ENCODE results near the gene MOSPD3. TPM values are rescaled to one million over a fixed set of nuclear protein-coding genes. Genes with fewer than 3 reads are reported as not detected.

The MOSPD3 gene
- total and polyA plus RNA-seq, 2 of the 13 experiments (the other 11 are each of a cell fraction or from before 2014, with no cell fraction given) = 7.6 to 8.8 TPM

DNA sequence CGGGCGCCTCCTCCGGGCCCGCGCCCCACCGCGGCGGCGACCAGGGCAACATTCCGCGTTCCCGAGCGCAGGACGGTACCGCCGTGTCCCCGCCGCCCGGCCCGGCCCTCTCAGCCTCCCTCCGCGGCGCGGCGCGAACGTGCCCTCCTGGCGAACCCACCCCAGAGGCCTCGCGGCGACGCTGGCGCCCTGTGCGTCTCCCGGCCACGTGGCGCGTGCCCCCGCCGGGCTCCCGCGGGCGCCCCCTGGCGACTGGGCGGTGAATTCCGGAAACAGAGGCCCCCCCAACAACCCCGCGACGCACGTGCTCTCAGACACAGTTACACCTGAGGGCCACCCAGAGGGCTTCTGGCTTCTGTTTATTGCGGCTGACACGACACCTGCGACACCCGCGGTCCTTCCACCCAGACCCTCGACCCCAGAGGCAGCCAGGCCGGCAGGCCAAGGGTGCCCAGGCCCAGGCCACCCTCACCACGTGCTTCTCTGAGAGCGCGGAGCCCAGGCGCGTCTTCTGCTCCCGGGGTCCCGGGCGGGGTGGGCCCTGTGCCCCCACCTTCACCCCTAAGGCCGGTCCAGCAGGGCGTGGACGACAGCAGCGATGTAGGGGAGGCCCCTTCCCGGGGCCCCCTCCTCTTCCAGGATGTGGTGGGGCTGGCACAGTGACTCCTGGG, 38.5 kb upstream of the MOSPD3 start, which contains the start of gene SAP25:
Gene SAP25 (minus strand): TSS at position 210 of the 671 bp plus-strand sequence. CDS start 158 bp downstream, at position 52.
- Histone ChIP-seq H3K27me3 (ENCODE audit: control insufficient read depth in 1 of 2, insufficient read depth in 2 of 2, low read length in 2 of 2) (no peaks in the 10 kb centered on the region), H3K9me3 (ENCODE audit: low read length) (no peaks in the 10 kb centered on the region), H3K27ac (ENCODE audit: extremely low read length, insufficient read depth, low read length) (no peak within 1 kb of the TSS), H4K20me1 (ENCODE audit: insufficient read depth, low read length) (no peaks in the 10 kb centered on the region), H3K4me3 (replicated peaks in 1 of 3; ENCODE audit: insufficient read depth in 1 of 3, low read depth in 2 of 3, low read length in 3 of 3) (no peak within 1 kb of the TSS; a peak in 1 of 6 replicates), H2AFZ (ENCODE audit: low read length) (no peak within 1 kb of the TSS), H3K9ac (ENCODE audit: insufficient read depth, low read depth, low read length) (peak within 1 kb of the TSS; percentile 77; the same call in 1 of the 2 replicates), H3K4me1 (ENCODE audit: insufficient read depth, low read length) (peaks cover 44% of the 10 kb centered on the region), H3K36me3 (replicated peaks in 1 of 2; ENCODE audit: control insufficient read depth in 1 of 2, insufficient read depth in 2 of 2, low read length in 2 of 2) (peaks cover 5 to 15% of the 10 kb centered on the region in 2 experiments; a peak in 1 of 5 replicates), H3K4me2 (ENCODE audit: low read depth, low read length) (peak within 1 kb of the TSS; percentile 78), H3K79me2 (ENCODE audit: insufficient read depth, low read length) (no peaks in the 10 kb centered on the region)
- intact Hi-C loops (cut with micrococcal nuclease; ENCODE audit: unreplicated experiment) = no loop called here
- ChIA-PET POLR2A (no interaction called here), CTCF (ENCODE audit: low intra/inter-chr PET ratio, low total read pairs) (interaction anchor here (1.3 kb wide), 1 partner anchor 14 kb away, joined by 4 read pairs; no protein-coding TSS in a partner anchor)
- DNase-seq (ENCODE audit: low spot score) (no peak), ATAC-seq (no peak), FAIRE-seq (no peak)
- 95% methylated on average over 58 of the region's 70 CpGs for WGBS (ENCODE audit: low lambda C conversion rate)
- BruUV-seq (replicated peaks) = no TSS peak
- in situ Hi-C loops (cut with HindIII; ENCODE audit: extremely low pct_ligation_motif_present, low pct_unique_long_range_greater_than_20kb) = no loop called here
- TF ChIP-seq TEAD2 (CRISPR knock-in tag; IDR thresholded peaks at IDR 0.05) (no peak), HOXA3 (CRISPR knock-in tag; IDR thresholded peaks at IDR 0.05) (peak; percentile 79), GABPB1 (CRISPR knock-in tag; IDR thresholded peaks at IDR 0.05) (peak; percentile 32; the same call in 1 of the 2 replicates), AGO2 (optimal IDR thresholded peaks at IDR 0.05; ENCODE audit: low read depth, low read length) (peak; percentile 96), PHF8 (CRISPR knock-in tag; IDR thresholded peaks at IDR 0.05) (no peak), FIP1L1 (IDR thresholded peaks at IDR 0.05; ENCODE audit: borderline replicate concordance, insufficient read depth, low read depth, low read length) (peak; percentile 96), NFKB2 (CRISPR knock-in tag; IDR thresholded peaks at IDR 0.05; ENCODE audit: borderline replicate concordance) (no peak), BHLHE40 (IDR thresholded peaks at IDR 0.05; ENCODE audit: low read length) (peak; percentile 88), SRSF1 (optimal IDR thresholded peaks at IDR 0.05; ENCODE audit: low read depth, low read length) (peak; percentile 65), NFIB (CRISPR knock-in tag; IDR thresholded peaks at IDR 0.05; ENCODE audit: borderline replicate concordance) (peak; percentile 18; the same call in 1 of the 2 replicates), RBFOX2 (IDR thresholded peaks at IDR 0.05; ENCODE audit: low read depth, low read length) (peak; percentile 39)
- TF ChIP-seq, protein P1, sequence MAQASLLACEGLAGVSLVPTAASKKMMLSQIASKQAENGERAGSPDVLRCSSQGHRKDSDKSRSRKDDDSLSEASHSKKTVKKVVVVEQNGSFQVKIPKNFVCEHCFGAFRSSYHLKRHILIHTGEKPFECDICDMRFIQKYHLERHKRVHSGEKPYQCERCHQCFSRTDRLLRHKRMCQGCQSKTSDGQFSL (CRISPR knock-in tag; IDR thresholded peaks at IDR 0.05) = peak; percentile 88
- TF ChIP-seq, protein P2, sequence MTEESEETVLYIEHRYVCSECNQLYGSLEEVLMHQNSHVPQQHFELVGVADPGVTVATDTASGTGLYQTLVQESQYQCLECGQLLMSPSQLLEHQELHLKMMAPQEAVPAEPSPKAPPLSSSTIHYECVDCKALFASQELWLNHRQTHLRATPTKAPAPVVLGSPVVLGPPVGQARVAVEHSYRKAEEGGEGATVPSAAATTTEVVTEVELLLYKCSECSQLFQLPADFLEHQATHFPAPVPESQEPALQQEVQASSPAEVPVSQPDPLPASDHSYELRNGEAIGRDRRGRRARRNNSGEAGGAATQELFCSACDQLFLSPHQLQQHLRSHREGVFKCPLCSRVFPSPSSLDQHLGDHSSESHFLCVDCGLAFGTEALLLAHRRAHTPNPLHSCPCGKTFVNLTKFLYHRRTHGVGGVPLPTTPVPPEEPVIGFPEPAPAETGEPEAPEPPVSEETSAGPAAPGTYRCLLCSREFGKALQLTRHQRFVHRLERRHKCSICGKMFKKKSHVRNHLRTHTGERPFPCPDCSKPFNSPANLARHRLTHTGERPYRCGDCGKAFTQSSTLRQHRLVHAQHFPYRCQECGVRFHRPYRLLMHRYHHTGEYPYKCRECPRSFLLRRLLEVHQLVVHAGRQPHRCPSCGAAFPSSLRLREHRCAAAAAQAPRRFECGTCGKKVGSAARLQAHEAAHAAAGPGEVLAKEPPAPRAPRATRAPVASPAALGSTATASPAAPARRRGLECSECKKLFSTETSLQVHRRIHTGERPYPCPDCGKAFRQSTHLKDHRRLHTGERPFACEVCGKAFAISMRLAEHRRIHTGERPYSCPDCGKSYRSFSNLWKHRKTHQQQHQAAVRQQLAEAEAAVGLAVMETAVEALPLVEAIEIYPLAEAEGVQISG (CRISPR knock-in tag; IDR thresholded peaks at IDR 0.05) = 0 out of 2 replicates have a peak, but pooled peaks have one; percentile 14
- TF ChIP-seq, protein P3, sequence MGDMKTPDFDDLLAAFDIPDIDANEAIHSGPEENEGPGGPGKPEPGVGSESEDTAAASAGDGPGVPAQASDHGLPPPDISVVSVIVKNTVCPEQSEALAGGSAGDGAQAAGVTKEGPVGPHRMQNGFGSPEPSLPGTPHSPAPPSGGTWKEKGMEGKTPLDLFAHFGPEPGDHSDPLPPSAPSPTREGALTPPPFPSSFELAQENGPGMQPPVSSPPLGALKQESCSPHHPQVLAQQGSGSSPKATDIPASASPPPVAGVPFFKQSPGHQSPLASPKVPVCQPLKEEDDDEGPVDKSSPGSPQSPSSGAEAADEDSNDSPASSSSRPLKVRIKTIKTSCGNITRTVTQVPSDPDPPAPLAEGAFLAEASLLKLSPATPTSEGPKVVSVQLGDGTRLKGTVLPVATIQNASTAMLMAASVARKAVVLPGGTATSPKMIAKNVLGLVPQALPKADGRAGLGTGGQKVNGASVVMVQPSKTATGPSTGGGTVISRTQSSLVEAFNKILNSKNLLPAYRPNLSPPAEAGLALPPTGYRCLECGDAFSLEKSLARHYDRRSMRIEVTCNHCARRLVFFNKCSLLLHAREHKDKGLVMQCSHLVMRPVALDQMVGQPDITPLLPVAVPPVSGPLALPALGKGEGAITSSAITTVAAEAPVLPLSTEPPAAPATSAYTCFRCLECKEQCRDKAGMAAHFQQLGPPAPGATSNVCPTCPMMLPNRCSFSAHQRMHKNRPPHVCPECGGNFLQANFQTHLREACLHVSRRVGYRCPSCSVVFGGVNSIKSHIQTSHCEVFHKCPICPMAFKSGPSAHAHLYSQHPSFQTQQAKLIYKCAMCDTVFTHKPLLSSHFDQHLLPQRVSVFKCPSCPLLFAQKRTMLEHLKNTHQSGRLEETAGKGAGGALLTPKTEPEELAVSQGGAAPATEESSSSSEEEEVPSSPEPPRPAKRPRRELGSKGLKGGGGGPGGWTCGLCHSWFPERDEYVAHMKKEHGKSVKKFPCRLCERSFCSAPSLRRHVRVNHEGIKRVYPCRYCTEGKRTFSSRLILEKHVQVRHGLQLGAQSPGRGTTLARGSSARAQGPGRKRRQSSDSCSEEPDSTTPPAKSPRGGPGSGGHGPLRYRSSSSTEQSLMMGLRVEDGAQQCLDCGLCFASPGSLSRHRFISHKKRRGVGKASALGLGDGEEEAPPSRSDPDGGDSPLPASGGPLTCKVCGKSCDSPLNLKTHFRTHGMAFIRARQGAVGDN (CRISPR knock-in tag; IDR thresholded peaks at IDR 0.05) = peak; percentile 45
- TF ChIP-seq, protein P4, sequence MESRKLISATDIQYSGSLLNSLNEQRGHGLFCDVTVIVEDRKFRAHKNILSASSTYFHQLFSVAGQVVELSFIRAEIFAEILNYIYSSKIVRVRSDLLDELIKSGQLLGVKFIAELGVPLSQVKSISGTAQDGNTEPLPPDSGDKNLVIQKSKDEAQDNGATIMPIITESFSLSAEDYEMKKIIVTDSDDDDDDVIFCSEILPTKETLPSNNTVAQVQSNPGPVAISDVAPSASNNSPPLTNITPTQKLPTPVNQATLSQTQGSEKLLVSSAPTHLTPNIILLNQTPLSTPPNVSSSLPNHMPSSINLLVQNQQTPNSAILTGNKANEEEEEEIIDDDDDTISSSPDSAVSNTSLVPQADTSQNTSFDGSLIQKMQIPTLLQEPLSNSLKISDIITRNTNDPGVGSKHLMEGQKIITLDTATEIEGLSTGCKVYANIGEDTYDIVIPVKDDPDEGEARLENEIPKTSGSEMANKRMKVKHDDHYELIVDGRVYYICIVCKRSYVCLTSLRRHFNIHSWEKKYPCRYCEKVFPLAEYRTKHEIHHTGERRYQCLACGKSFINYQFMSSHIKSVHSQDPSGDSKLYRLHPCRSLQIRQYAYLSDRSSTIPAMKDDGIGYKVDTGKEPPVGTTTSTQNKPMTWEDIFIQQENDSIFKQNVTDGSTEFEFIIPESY (CRISPR knock-in tag; IDR thresholded peaks at IDR 0.05) = peak; percentile 98
